ENCODE results near the gene FOXJ2.
A peak's percentile ranks its signal among the peaks of the same experiment; 100 is the strongest.
"Not testable (repeated sequence)": the region's sequence is repeated elsewhere in the genome, so short reads cannot be mapped to it uniquely, and the experiment has no call there.

The FOXJ2 gene

DNA sequence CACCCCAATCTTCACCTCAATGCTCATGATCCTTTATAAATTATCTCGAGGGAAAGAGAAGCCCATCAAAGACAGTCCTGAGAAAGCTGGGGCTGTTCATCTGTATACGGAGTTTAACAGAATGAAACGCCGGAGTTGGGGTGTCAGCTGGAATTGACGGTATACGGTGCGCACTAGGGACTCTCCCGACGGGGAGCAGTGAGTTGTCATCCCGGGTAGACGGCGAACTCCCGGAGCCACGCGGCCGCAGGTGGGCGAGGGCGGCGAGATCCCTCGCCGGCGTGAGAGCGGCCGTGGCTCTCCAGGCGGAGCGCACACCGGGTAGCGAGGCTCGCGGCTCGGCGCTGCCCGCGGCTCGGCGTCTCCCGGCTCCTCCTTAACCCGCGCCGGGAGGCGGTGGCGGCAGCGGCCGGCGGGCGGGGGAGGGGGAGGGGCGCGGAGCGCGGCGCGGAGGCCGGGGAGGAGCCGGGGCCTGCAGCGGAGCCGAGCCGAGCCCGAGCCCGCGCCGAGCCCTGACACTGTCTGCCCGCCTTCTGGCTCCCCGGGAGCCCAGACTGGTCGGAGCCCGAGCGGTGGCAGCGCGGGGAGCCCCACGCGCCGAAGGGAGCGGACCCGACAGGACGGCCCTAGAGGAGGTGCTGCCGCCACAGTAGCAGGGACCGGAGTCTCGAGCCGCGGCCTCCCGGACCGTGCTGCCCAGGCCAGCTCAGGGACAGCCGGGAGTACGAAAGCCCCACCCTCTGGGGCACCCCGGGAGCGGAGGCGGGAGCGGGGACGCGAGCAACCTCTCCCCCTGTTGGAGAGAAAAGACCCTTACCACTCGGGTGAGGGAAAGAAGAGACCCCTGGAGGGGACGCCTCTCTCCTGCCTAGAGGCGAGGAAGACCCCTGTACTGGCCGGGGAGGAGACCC is at the start of gene FOXJ2:
Gene FOXJ2 (plus strand): TSS at position 475 of the 911 bp plus-strand sequence. CDS start 7,117 bp downstream, outside the sequence.
- peak; percentile 69 for DNase-seq

DNA sequence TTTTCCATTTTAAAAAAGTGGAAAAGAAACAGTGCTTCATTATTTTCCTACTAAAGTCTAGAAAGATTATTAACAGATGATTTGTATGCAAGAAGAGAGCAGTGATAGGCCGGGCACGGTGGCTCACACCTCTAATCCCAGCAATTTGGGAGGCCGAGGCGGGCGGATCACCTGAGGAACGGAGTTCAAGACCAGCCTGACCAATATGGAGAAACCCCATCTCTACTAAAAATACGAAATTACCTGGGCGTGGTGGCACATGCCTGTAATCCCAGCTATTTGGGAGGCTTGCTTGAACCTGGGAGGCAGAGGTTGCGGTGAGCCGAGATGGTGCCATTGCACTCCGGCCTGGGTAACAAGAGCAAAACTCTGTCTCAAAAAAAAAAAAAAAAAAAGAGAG is 49.5 kb upstream of the FOXJ2 start:
- DNase-seq: not testable (repeated sequence)

DNA sequence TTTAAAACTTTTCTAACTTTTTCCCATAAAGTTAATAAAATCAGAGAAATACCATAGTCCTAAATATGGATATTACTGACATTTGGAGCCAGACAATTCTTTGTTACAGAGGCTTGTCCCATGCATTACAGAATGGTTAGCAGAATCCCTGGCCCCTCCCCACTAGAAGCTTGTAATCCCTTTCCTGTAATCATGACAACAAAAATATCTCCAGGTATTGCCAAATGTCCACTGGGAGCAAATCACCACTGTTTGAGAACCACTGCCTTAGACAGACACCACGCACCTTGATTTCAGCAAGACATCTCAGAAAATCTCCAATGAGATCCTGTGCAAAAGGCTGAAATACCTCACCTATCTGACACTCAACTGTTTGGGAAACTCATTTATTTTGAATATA is 49.1 kb upstream of the FOXJ2 start:
- DNase-seq: not testable (repeated sequence)

DNA sequence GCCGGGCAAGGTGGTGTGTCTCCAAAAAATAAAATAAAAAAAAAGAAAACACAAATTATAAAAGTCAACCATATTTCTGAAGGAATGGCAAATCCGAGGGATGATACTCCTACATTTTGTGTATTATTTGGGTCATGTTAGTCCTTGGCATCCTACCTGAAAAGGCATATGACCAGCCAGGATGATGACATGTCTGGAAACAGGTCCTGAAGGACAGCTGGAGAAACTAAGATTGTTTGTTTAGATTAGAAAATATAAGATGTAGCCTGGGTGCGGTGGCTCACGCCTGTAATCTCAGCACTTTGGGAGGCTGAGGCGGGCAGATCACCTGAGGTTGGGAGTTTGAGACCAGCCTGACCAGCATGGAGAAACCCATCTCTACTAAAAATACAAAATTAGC is 47.6 kb upstream of the FOXJ2 start:
- no peak for DNase-seq

DNA sequence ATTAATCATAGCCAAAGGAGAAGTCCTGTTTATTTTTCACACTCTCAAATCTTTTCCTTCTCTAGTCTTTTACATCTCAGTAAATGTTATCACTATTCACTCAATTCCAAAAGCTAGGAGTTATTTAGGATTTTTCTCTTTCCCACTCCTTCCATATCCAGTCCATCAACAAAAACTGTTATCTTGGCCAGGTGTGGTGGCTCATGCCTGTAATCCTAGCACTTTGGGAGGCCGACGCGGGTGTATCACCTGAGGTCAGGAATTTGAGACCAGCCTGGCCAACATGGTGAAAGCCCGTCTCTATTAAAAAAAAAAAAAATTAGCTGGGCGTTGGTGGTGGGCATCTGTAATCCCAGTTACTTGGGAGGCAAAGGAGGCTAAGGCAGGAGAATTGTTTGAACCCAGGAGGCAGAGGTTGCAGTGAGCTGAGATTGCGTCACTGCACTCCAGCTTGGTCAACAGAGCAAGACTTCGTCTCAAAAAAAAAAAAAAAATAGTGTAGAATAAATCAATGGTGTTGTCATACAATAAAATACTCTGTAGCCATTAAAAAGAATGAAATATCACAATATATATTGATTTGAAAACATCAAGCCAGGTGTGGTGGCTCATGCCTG is 46.6 kb upstream of the FOXJ2 start:
- no peak for DNase-seq

DNA sequence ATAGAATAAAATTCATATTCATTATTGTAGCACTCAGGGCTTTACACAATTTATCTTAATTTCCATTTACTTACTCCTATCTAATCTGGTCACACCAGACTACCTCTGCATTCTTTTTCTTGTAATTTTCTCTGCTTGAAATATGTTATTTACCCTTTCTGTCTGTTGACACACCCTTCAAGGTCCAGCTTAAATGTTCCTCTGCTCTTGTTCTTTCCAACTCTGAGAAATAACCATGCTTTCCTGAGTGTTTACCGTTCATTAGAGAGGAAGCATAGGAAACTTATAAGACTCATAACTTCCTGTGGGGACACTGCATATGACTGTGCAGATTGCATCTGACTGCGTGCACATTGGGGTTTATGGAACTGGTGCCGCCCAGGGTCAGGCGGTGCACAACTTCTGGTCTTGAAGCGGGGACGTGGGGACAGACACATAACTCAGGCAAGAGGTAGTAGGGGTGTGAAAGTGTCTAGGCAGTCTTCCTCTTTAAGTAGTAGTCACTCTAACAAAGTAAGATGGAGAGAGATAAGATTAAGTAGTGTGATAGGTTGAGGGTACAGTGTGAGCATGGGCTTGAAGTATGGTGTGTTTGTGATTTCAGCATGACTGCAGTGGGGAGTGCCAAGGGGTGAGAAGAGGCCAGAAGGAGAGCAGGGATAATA is 42.6 kb upstream of the FOXJ2 start:
- peak; percentile 94 for DNase-seq

DNA sequence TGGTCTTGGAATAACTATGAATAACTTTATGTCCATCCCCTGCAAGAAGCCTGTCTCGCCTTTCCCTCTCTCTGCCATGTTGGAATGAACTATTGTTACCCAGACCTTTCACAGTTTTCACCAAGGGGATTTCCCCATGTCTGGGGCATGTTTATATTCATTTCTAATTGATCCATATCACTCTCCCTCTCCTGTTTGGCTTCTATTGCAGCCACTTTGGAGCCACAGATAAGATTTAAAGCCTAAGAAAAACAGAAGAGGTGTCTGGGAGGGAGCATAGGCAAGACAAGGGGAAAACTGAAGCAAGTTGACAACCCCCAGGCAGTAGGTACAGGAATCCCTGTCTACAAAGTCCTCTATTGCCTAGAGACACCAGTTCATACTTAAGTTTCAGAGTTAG is 41.0 kb upstream of the FOXJ2 start:
- no peak for DNase-seq

DNA sequence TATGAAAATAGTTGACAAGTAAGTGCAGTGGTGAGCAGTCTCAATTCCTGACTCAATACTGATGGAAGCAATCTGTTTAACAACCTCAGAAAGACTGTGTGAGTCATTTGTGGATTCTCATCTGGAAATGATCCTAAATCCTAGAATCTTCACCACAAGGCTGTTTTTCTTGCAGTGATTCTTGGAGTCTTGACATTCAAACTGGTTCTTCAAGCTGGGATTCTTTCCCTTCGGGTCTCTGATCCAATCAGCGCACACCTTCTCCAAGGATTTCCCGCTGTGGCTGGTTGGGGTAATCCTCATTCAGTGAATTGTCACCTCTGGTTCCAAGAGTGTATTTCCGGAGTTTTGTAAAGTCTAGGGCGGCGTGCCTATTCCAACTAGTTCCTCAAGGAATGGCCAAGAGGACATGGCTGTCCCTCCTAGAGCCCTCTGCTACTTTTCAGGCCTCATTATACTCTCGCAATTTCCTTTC is 37.7 kb upstream of the FOXJ2 start:
- DNase-seq: no peak

DNA sequence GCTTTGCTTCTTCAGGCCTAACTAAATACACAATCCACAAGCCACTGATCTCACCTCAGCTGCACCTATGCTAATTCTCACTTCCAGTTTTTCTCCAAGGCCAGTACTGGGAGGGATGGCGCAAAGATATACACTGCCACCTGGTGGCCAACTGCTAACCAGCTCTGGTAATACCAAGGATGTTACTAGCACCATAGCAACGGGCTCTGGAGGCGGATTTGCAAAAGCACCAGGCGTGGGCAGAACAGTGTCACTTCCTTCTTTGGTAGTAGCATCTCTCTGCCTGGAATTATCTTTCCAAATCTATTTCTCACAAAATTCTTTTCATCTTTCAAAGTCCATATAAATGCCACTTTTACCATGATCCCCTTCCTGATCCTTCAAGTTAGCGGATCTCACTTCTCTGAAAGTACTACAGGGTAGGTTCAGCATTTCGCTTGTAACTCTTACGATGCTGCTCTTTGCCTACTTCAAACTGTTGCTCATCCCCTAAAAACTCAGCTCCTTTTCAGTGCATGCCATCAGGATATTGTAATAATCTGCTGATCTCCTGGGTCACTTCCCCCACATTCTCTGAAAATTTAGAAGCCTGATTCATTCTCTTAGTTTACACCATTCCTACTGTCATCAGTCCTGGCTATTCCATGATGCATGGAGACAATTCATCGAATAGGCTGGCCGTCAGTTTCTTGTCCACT is 37.1 kb upstream of the FOXJ2 start:
- peak; percentile 82 for DNase-seq

DNA sequence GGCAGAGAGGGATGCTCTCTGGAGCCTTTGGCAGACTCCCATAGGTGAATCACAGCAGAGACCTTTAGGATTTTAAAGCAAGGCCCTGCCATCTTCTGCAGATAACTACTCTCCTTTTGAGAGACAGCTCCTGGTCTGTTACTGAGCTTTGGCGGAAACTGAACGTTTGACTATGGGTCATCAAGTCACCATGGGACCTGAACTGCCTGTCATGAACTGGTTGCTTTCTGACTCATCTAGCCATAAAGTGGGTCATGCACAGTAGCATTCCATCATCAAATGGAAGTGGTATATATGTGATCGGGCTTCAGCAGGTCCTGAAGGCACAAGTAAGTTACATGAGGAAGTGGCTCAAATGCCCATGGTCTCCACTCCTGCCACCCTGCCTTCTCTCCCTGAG is 31.7 kb upstream of the FOXJ2 start:
- not testable (repeated sequence) for DNase-seq

DNA sequence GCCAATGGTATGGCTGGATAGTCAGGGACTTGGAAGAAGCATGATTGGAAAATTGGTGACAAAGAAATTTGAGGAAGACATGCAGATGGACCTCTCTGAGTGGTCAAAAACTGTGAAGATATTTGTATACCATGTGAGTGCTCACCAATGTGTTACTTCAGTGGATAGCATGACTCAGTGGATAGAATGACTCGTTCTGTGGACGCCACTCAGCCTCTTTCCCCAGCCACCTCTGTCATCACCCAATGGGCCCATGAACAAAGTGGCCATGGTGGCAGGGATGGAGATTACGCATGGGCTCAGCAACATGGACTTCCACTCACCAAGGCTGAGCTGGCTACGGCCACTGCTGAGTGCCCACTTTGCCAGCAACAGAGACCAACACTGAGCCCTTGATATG is 31.0 kb upstream of the FOXJ2 start:
- DNase-seq: not testable (repeated sequence)

DNA sequence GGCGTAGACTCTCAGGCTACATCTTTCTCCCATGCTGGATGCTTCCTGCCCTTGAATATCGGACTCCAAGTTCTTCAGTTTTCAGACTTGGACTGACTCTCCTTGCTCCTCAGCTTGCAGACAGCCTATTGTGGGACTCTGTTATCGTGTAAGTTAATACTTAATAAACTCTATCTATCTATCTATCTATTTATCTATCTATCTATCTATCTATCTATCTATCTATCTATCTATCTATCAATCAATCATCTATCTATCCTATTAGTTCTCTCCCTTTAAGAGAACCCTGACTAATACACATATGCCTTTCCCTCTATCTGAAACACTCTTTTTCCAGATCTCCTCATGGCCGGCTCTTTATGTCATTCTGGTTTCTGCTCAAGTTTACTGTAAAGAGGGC is 27.6 kb upstream of the FOXJ2 start:
- not testable (repeated sequence) for DNase-seq

DNA sequence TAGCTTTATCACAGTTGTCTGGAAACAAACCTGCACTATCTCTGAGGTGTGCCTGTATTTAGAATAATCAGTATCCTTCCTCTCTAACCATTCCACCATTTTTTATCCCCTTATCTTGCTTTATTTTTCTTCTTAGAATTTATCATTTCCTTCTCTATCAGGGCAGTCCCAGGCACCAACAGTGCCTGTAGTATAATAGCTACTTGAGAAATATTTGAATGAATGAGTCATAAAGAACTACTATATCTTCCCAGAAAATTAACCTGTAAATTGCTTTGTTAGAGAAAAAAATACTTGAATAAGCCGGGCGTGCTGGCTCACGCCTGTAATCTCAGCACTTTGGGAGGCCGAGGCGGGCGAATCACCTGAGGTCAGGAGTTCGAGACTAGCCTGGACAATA is 21.2 kb upstream of the FOXJ2 start:
- peak; percentile 76 for DNase-seq

DNA sequence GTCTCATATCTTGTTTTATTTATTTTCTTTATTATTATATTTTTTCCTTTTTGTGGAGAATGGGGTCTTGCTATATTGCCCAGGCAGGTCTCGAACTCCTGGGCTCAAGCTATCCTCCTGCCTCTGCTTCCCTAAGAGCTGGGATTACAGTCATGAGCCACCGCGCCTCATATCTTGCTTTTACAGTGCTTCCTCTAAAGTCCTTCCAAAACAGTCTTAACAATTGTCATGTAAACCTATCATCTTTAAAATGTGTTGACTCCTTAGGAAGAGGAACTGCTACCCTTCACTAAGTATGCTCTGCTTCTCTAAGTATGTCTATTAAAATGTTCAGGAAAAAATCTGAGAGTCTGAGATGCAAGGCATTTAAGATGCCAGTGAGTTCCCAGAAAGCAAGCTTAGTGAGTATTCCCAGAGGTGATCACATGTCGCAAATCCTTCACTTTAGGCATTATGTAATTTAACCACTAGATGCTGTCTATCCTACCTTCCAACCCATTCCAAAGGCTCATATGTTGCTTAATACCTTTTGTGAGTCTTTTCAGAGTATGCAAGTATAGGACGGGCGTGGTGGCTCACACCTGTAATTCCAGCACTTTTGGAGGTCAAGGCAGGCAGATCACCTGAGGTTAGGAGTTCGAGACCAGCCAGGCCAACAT is 19.7 kb upstream of the FOXJ2 start:
- no peak for DNase-seq

DNA sequence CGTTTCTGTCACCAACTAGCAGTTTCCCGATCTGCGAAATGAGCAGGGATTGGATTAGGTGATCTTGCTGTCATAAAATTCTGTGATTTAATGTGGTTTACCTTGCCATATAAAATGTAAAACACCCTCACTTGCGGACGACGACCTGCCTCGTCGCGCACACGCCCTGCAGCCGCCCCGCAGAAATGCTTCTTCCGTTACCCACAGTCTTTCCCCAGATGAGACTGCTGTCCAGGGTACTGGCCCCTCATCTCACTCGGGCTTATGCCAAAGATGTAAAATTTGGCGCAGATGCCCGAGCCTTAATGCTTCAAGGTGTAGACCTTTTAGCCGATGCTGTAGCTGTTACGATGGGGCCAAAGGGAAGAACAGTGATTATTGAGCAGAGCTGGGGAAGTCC is 17.7 kb upstream of the FOXJ2 start:
- no peak for DNase-seq

DNA sequence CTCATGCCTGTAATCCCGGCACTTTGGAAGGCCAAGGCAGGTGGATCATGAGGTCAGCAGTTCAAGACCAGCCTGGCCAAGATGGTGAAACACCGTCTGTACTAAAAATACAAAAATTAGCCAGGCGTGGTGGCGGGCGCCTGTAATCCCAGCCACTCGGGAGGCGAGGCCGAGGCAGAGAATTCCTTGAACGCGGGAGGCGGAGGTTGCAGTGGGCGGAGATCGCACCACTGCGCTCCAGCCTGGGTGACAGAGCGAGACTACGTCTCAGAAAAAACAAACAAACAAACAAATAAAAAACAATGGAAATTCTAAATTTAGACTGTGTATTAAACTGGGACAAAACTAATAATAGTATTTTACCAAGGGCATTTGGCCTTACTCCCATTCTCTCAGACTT is 14.3 kb upstream of the FOXJ2 start:
- DNase-seq: not testable (repeated sequence)

DNA sequence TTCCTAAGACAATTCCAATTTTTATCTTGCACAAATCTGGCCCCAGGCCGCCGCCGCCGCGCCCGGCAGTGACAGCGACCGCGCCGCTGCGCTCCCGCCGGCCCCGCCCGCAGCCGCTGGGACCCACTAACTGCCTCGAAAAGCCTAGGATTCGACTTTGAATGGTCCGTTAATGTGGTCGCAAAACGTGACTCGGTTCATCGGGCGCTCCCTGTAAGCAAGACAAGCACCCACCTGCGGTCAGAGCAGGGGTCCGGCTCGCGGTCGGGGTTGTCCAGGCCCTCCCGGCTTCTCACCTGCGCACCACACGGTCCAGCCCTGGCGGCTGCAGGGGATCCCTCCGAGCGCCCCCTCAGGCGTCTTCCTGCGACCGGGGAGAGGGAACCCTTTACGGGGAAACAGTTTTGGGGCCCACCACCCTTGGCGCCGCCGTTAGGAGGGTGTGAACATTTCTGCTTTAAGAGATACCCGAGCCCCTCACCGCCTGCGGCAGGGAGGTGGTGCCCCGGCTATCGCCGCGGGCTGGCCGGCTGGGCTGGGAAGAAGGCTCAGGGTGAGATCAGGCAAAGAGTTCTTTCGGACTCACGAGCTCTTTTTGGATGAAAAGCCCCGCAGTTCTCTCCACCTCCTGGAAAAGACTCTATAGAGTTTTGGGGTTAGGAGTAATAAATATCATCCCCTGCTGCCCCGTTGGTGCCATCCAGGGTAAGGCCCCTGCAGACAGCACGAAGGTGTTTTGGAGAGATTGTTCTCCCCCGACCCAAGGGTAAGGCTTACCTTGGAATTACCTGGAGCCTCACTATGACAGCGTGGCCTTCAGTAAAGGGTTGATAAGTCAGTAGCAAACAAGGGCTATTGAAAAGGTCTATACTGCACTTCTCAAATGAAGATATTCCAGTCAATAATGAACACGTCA is 13.6 kb upstream of the FOXJ2 start:
- peak; percentile 85 for DNase-seq

DNA sequence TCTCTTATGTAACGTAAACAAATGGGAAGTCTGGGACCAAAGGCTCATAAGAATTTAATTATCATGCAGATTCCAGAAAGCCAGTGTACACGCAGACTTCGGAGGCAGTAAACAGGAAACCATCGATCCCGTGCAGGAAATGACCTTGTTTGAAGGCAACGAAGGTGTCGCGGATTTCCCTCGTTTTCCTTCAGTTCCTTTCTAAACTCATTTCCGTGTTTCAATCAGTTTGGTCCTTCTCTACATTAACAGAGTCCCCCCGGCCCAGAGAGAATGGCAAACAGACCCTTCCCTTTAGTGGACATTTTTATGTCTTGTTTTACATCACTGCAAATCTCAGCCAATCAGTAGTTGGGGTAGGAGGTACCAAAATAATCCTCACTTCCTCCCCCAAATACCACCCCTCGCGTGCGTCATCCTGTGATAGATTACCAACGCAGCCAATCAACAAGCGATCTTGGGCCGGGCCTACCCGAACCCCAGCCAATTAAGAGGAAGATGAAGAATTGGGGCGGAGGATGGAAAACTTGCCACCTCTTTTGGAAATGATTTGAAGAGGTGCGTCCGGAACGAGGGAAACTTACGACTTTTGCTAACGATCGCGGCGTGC is 6.1 kb upstream of the FOXJ2 start:
- peak; percentile 99 for DNase-seq

DNA sequence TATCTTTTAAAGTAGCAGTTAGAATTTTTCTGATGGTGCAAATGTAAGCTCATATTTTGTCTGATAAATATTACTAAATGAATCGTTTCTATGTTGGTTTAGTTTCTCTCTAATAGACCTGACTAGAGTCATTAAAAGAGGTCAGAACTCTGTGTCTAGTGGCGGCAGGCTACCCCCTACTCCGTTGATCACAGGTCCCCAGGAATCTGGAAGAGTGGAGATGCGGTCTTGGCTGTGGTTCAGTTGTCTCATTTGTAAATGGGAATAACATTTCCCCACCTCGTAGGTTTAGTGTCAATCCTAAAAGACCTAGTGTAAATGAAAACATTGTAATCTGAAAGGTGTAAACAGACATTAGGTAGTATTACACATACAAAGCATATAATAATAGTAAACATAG is 4.7 kb upstream of the FOXJ2 start:
- DNase-seq: no peak

DNA sequence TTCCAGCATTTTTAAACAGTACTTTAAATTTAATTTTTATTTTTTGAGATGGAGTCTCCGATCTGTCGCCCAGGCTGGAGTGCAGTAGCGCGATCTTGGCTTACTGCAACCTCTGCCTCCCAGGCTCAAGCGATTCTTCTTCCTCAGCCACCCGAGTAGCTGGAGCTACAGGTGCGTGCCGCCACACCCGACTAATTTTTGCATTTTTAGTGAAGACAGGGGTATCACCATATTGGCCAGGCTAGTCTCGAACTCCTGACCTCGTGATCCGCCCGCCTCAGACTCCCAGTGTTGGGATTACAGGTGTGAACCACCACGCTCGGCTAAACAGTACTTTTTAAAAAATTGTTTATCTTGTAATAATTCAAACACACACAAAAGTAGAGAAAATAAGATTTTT is 4.2 kb upstream of the FOXJ2 start:
- no peak for DNase-seq

DNA sequence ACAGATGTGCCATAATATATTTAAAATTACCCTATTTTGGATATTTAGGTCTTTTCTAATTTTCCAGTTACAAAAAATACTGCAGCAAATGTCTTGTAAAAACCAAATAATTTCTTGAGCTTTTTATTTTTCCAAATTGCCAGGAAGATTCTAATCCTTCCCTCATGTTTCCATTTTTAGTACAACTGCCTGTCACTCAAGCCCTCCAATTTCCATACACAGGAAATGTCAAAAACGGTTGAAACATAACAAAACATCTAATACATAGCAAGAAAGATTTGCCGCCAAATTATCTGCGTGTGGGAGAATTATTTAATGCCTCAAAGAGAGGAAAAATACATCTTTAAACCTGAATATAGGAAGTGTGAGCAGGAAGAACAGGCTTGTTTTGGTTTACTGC is 2.3 kb upstream of the FOXJ2 start:
- no peak for DNase-seq
